Pancreas (tissue), 10 donors: Measurements from ENCODE around the gene PCDHGA3. TPM values are rescaled to one million over a fixed set of nuclear protein-coding genes. Genes with fewer than 3 reads are reported as not detected.
"Not testable (repeated sequence)": the region's sequence is repeated elsewhere in the genome, so short reads cannot be mapped to it uniquely, and the experiment has no call there.

Source experiments
- ATAC-seq, 4 donors: fragments of 200-7000 bp; cut with Tn5 transposase; one replicate each; pipeline versions ENCODE4 v1.8.0 to v1.9.1; 2020; ENCODE audit warnings: mild to moderate bottlenecking in 4 of 4, moderate library complexity in 4 of 4
- DNase-seq, 6 donors: peaks; one replicate each; pipeline ENCODE4 v3.0.0-alpha.2; 2020
- FAIRE-seq: peaks from 2 replicates; lab custom pipeline; 2012; peaks lifted over from hg19 to GRCh38; lab: Jason Lieb, UNC
- H3K27ac ChIP-seq, 4 donors: fragments of 200-600 bp; sonication (generic); 1 replicate in 3 of 4; 2 replicates in 1 of 4; pipeline versions ENCODE4 v1.5.0 to v1.8.0; 2020
- H3K27me3 ChIP-seq, 4 donors: fragments of 200-600 bp; one replicate each; pipeline ENCODE4 v1.8.0; 2021
- H3K36me3 ChIP-seq, 3 donors: fragments of 200-600 bp; sonication (generic) in 1 of 3; one replicate each; pipeline versions ENCODE4 v1.5.0 to v1.8.0; 2020 to 2021
- H3K4me1 ChIP-seq, 3 donors: fragments of 200-600 bp; one replicate each; pipeline ENCODE4 v1.8.0; 2021
- H3K4me3 ChIP-seq, 4 donors: fragments of 200-600 bp; sonication (generic) in 2 of 4; one replicate each; pipeline versions ENCODE4 v1.5.0 to v1.8.0; 2020 to 2021
- H3K9me3 ChIP-seq, 4 donors: fragments of 200-600 bp; one replicate each; pipeline ENCODE4 v1.8.0; 2021
- CTCF ChIP-seq, 4 donors: fragments of 200-600 bp; sonication (generic) in 3 of 4; IDR thresholded peaks; one replicate each; pipeline versions ENCODE4 v1.5.0 to v1.8.0; 2021; ENCODE audit warnings: antibody characterized with exemption in 4 of 4
- WGBS, 2 donors: extraction: QIAGEN DNeasy Blood & Tissue Kit; methylation state at CpG; one replicate each; pipeline ENCODE4 v1.1.7; 2013; 5-methylcytosine and 5-hydroxymethylcytosine counted together
- intact Hi-C, 3 donors: fragments of 100-400 bp; cut with DNase I; formaldehyde crosslinking; loops; one replicate each; pipeline versions ENCODE4 v1.11.1 to v1.14.2; 2022
- polyA plus RNA-seq, 2 donors: library from polyadenylated mRNA; stranded (reverse); fragments of 200-250 nt; gene quantifications; one replicate each; pipeline ENCODE4 v1.2.3, GENCODE V29; 2013
- total RNA-seq, 6 donors: library from RNA; stranded (reverse); fragmentation: NEBNext Ultra II Directional in 4 of 6; extraction: Animal tissue kit (Norgen Biotek cat#: 25700) in 4 of 6; gene quantifications; one replicate each; pipeline versions ENCODE4 v1.2.1 to v1.2.4, GENCODE V29; 2021 to 2023
- donor health status: healthy with polysubstance abuse.
- donor health status: DM: no; HTN: no; CAD: no; lungs with moderate emphysema.
- donor health status: DM: no; HTN: no; CAD: no.
- donor health status: control.
- donor health status: control.
- donor health status: Bipolar disorder and iron deficiency.
- donor health status: DM: yes; HTN: yes; CAD: no.
- donor health status: DM: no; HTN: no; CAD: no.
- donor health status: DM: no; HTN: no; CAD: no.
- donor health status: DM: yes; HTN: yes; CAD: no.

PCDHGA3 gene
- total and polyA plus RNA-seq, 8 donors = 0.52 to 2.4 (median 1.6) TPM

- no peaks in the 10 kb centered on the region for H3K27me3 ChIP-seq
- no peak for DNase-seq
- H3K27ac ChIP-seq = no peak overlapping the region
- TF ChIP-seq CTCF (IDR thresholded peaks at IDR 0.05) = no peak
- intact Hi-C loops = loop anchor here in 1 of 3 donors (10.0 kb wide), 1 partner anchor 234 kb away; the partner anchor contains the start of gene PCDHB6
- no peak for ATAC-seq
- H3K4me1 ChIP-seq = no peaks in the 10 kb centered on the region
- H3K4me3 ChIP-seq = no peak overlapping the region
- no peak for FAIRE-seq
- 33 to 36% methylated on average over 10 of the region's 10 CpGs for WGBS, 2 donors
- H3K9me3 ChIP-seq = peaks cover 0 to 44% (median 2%) of the 10 kb centered on the region in 4 donors
- H3K36me3 ChIP-seq = no peaks in the 10 kb centered on the region
Observed at GRCh38 chr5:141388661-141389060, 45.0 kb downstream of the PCDHGA3 start.

- Histone ChIP-seq H3K4me1 (no peaks in the 10 kb centered on the region), H3K9me3 (peaks cover 0 to 40% (median 2%) of the 10 kb centered on the region in 4 donors), H3K27me3 (no peaks in the 10 kb centered on the region), H3K27ac (no peak overlapping the region), H3K36me3 (no peaks in the 10 kb centered on the region), H3K4me3 (no peak overlapping the region)
- intact Hi-C loops = loop anchor here in 1 of 3 donors (10.0 kb wide), 1 partner anchor 235 kb away; the partner anchor contains the start of gene PCDHB6
- TF ChIP-seq CTCF (IDR thresholded peaks at IDR 0.05) = no peak
- DNase-seq (peak in 1 of 6 donors; percentile 26), FAIRE-seq (no peak), ATAC-seq (no peak)
- WGBS, 2 donors = 26% methylated on average over 77 of the region's 77 CpGs
Observed at GRCh38 chr5:141389153-141390042, 45.8 kb downstream of the PCDHGA3 start.

GRCh38 chr5:141392429-141393198, 49.0 kb downstream of the PCDHGA3 start, which contains the start of gene PCDHGA8:
PCDHGA8 (plus strand) TSS chr5:141392633; CDS start chr5:141392814, 181 bp downstream.
- ATAC-seq = no peak
- no peak for FAIRE-seq
- Histone ChIP-seq H3K27ac (no peak within 1 kb of the TSS), H3K9me3 (peaks cover 0 to 34% (median 2%) of the 10 kb centered on the region in 4 donors), H3K36me3 (no peaks in the 10 kb centered on the region), H3K27me3 (no peaks in the 10 kb centered on the region), H3K4me1 (no peaks in the 10 kb centered on the region), H3K4me3 (no peak within 1 kb of the TSS)
- no peak for TF ChIP-seq CTCF (IDR thresholded peaks at IDR 0.05)
- intact Hi-C loops = no loop called here
- DNase-seq = peak in 1 of 6 donors; percentile 31
- 26 to 28% methylated on average over 38 of the region's 38 CpGs for WGBS, 2 donors

- FAIRE-seq (no peak), ATAC-seq (no peak), DNase-seq (peak in 1 of 6 donors; percentile 23)
- intact Hi-C loops = no loop called here
- Histone ChIP-seq H3K4me3 (no peak overlapping the region), H3K27me3 (no peaks in the 10 kb centered on the region), H3K9me3 (peaks cover 0 to 34% (median 2%) of the 10 kb centered on the region in 4 donors), H3K36me3 (no peaks in the 10 kb centered on the region), H3K27ac (no peak overlapping the region), H3K4me1 (no peaks in the 10 kb centered on the region)
- TF ChIP-seq CTCF (IDR thresholded peaks at IDR 0.05) = no peak
- WGBS, 2 donors = 24 to 29% methylated on average over 21 of the region's 21 CpGs
Observed at GRCh38 chr5:141393267-141393666, 49.6 kb downstream of the PCDHGA3 start.

- H3K4me1 ChIP-seq, H3K36me3 ChIP-seq, H3K27me3 ChIP-seq, H3K27ac ChIP-seq, H3K4me3 ChIP-seq, ATAC-seq, FAIRE-seq, intact Hi-C loops: not testable (repeated sequence)
- 22 to 25% methylated on average over 36 to 46 of the region's 53 CpGs for WGBS, 2 donors
- H3K9me3 ChIP-seq = peaks cover 0 to 24% (median 2%) of the 10 kb centered on the region in 4 donors
- peak in 1 of 6 donors; percentile 27 for DNase-seq
Observed at GRCh38 chr5:141394401-141395187, 51.0 kb downstream of the PCDHGA3 start.
